Hematopoietic multipotent progenitor cell treated with erythropoietin and hydrocortisone succinate and interleukin-3 and kit ligand, for 17 days (in vitro differentiated cells): ENCODE data around the gene KIRREL3.

Source experiments
- DNase-seq: peaks from one replicate; pipeline ENCODE4 v3.0.0-alpha.2; 2015; ENCODE audit warnings: low spot score

The KIRREL3 gene

DNA sequence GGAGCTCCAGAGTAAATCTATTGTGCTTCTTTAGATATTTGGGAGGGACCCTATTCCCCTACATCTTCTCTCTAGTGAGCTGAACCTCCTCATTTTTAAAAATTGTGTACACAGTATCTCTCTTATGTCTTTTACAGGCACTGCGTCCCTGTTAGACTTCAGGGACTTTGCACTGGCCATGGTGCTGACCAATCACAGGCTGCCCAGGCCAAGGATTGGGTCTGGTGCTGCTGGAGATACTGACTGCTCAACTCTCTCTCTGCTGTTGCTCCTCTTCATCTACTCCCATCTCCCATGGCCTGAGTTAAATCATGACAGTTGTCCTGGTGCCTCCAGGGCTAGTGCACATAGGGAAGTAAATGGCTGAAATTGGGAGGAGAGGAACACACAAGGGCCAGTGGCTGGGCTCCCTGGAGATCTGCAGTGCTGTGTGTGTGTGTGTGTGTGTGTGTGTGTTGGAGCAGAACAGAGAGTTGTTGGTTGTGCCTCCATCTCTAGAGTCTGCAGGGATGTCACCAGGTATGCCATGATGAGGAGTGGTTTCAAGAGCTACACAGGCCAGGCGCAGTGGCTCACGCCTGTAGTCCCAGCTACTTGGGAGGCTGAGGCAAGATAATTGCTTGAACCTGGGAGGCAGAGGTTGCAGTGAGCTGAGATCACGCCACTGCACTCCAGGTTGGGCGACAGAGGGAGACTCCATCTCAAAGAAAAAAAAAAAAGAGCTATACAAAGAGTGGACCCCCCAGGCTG is 489.8 kb downstream of the KIRREL3 start:
- DNase-seq = no peak

DNA sequence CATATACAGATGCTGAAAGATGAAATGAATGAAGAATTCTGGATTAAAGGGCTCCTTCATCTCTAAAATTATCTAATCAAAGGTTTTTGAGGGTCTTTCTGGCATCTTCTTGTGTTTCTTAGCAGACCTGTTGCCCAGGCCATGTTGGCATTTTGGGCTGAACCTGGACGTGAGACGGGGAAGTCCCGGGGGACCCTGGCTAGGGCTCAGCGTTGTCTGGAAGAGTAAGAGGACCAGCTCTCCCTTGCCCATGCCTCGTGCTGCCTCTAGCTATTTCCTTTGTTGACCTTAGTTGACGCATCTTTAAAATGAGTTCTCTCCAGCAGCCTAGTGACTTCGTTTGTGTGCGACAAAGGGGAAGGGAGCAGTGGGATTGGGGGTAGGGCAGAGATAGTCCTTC is 492.9 kb downstream of the KIRREL3 start:
- DNase-seq = no peak

DNA sequence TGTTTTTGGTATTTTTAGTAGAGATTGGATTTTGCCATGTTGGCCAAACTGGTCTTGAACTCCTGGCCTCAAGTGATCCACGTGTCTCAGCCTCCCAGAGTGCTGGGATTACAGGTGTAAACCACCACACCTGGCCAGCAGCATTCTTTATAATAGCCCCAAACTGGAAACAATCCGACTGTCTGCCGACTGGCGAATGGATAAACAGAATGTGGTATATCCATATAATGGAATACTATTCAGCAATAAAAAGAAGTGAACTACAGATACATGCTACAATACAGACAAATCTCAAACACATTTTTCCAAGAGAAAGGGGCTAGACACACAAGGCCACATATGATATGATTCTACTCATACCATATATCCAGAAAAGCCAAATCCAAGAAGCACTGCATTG is 493.8 kb downstream of the KIRREL3 start:
- no peak for DNase-seq

DNA sequence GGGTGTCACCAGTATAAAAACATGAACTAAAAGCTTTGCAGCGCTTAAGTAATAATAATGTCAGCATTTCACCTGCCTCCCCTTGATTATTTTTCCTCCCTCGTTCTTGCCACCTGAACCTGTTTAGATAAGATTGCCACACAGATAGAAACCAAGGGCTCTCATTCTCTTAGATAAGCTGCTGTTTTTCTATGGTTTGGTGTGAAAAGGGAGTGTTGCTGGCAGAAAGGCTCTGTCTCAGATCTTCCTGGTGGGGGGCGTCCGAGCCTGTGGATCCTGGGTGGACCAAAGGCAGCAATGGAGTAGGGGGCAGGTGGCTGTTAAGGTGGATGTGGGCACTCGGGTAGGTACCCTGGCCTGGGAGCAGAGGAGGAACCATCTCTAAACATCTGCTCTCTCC is 497.6 kb downstream of the KIRREL3 start:
- no peak for DNase-seq

DNA sequence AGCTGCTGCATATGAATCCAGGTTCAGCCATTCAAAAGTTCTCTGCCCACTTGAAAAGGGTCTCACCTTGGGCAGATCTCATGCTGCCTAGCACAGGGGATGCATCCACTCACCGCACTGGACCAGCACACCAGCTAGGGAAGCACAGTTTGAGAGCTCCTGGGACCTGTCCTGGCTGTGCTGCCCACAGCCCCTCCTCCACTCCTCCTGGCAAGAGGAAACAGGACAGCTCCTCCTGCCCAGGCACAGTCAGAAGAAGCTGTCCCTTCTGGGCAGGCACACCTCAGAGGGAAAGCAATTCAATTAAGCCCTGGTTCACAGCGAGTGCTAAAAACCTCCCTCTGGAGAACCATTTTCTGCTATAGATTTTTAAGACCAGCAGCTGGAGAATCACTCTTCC is 498.4 kb downstream of the KIRREL3 start:
- no peak for DNase-seq

DNA sequence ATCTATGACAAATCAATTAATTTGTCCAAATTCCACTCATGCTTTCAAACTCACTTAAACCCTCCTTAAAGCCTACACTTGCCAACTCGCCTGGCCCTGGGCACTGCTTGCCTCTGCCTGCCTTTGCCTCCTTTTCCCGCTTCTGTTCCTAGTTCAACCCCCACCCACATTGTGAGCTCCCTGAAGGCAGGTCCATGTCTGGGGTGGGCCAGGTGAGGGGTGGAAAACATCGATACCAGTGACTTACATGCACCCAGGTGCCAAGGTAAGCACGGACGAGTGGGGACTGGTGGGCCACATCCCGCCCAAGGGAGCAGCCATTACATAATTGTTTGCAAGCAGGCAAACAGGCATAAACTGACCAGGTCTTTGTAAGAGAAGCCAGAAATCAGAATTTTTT is 498.9 kb downstream of the KIRREL3 start:
- no peak for DNase-seq

DNA sequence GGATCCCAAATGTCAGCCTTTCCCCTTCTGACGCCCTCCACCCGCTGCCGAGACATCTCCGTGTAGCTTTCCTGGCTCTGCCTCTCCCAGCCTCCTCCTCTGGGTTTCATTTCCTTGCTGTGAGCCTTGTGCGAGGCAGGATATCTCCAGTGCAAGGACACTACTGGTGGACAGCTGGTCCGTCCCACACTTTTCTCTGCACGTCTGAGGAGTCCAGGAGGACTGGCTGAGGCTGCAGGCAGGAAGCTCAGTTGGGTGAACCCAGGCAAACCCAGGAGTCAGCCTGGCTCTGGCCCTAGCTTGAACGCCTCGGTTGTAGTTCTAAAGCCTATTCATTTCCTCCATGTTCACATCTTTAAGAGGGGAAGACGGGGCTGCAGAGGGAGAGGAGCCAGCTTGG is 499.6 kb downstream of the KIRREL3 start:
- DNase-seq = no peak

DNA sequence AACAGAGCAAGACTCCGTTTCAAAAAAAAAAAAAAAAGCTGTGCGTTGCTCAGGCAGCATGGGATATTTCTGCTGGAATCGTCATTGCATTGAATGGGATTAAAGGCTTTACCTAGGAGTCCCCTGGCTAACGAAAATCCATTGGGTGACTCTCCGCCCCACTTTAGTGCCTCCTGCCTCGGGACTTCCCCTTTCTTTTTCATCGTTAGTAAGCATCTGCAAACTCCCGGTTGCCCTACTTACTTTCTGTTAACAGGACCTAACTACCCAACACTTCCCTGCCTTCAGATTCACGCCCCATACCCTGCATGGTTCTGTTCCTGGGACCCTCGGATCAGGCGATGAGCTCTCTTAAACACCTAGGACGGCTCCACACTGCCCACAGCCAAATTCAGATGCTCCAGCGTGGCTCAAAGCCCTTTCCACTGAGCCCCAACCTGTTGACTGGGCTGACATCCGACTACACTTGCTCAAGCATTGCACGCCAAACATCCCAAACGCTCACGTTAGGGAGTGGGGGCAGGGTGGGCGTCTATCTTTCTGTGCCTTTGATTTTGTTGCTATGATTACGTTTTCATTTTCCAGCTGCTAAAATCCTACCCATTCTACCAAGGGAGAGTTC is 501.3 kb downstream of the KIRREL3 start:
- no peak for DNase-seq

DNA sequence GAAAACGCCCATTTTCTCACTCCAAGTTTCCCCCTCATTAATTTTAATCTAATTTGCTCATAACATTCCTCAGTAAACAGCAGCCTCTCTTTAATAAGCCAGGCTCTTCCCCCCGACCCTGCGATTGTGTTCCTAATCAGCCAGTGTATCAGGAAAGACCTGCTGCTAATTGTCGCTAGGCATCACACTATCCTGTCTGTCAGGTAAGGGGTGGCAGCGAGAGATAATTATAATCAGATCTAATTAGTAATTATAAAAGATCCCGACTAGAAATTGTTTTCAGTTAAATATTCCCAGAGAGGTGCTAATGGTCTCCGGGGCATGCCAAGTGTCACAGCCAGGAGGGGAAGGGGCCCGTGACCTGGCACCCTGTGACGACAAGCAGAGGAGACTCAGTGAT is 502.3 kb downstream of the KIRREL3 start:
- no peak for DNase-seq

DNA sequence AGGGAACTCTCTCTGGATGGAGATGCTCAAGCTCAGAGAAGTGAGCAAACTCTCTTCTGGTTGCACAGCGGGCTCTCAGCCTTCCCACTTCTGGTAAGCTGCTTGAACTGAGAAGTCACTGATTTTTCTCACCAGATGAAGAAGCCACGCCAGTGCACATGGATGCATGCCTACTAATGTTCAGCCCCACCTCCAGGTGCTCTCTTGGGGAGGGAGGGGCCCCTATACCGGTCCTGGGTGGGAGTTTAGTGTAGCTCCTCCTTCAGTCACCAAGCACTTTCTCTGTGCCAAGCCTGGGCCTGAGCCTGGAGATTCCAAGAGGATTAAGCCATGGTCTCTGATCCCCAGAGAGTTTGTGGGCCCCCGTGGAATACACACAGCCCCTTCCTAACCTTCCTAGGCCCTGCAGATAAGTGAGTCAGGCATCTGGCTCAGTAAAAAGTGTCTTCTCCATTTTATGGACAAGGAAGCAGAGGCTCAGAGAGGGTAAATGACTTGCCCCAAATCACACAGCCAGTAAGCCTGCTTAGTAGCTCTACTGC is 502.9 kb downstream of the KIRREL3 start:
- no peak for DNase-seq

DNA sequence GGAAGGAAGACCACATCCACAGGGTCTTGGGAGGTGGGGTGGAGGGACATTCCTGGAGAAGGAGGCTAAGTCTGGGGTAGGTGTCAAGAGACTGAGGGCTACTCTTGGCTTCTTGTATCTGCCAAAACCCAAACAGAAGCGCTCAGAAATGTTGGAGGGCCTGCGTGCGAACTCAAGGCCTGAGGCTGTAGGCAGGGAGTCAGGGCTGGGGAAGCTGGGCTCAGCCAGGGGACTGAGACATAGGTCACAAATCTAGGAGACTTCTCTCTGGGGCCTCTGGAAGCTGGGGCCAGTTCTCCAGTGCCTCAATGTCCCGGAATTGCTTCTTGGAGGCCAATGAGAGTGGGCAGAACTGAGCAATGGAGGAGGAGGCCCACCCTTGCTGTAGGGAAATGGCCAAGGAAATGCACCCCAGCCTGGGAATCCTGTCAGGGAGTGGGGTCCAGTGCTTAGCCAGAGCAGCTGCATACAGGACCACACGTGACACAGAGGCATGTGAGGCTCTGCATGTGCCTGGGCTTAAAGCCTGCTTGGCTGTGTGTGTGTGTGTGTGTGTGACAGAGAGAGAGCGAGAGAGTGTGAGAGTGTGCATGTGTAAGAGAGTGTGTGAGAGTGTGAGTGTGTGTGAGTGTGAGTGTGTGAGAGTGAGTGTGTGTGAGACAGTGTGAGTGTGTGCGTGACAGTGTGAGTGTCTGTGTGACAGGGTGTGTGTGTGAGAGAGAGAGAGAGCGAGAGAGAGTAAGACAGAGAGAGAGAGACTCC is 503.8 kb downstream of the KIRREL3 start:
- no peak for DNase-seq

DNA sequence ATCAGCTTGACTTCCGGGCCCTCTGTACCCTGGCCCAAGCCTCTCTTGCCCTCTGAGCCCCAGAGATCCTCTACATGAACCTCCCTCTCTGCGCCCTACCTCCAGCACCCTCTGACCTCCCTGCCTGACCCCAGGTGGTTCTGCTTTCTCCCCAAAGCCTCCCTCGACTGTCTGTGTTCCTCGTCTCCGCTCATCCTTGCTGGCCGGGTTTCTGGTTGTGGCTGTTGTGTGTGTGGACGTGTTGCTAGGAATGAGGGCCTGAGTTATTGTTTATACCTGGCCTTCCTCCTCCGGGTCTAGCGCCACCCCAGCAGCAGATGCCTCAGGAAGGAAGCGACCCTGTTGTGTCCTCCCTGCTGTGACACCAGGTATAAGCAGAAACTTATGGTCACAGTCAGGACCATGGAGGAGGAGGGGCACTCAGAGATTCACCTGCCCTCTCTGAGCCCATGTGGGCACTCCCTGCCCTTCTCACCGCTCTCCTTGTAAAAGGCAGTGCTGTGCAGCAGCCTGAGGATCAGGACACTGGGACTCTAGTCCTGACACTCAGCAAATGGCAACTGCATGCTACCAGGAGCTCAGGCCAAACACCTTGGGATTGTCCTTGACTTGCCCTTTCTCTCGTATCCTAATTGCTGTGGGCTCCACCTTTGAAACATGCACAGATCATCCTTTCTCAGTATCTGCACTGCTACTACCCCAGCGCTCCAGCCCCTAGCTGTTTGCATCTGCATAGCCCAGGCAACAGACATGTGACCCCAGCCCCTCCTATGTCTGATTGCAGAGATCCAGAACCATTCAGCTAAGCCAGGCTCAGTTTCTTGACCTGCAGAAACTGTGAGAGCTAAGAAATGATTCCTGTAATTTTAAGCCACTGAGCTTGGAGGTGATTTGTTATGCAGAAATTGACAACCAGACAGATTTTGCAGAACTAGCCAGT is 505.0 kb downstream of the KIRREL3 start:
- DNase-seq = no peak

DNA sequence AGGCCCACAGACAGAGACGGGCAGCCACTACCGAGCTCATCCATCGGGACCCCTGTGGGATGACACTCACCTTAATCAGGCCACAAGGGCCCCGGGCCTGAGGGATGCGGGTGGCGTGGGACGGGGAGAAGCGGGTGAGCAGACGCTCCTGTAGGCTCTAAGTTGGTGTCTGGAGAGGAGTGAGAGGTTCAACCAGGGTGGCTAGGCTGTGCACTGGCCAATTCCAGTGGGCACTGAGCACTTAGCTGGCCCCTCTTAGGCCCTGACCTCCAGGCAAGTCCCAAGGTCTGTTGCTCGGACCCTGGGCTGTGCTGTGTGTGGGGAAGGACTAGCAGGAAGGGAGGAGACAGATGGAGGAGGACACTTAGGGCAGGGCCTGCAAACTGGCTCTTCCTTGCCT is 505.7 kb downstream of the KIRREL3 start:
- no peak for DNase-seq

DNA sequence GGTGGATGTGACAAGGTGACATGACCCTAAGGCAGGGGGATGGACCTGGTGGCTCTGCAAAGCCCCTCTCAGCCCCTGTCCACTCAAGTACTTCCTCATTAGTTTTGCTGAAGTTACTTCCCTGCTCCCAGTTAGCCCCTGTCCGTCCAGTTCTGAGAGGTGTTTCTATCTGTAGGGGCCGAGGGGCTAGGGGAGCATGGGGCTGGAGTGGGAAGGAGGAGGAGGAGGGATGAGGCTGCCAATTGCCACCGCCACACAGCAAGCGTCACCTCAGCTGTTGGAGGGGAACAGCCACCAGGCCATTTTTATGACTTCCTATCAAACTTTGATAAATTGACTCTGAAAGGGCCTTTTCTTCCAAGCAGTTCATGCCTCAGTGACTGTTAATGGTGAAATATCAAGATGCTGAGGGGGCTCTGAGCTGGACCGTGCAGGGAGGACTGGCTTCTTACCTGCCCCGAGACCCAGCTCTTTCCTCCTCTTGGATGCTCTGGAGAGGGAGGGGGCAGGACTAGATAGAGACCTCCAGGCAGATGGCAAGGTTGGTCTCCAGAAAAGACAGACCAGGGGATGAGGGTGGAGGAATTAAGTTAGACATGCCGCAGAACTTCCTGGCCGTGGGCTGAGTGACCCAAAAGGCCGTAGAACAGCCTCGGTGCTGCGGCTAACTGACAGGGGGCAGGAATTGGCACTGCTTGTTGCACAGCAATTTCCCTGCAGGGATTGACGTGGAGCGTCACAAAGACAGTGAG is 508.1 kb downstream of the KIRREL3 start:
- DNase-seq = no peak

DNA sequence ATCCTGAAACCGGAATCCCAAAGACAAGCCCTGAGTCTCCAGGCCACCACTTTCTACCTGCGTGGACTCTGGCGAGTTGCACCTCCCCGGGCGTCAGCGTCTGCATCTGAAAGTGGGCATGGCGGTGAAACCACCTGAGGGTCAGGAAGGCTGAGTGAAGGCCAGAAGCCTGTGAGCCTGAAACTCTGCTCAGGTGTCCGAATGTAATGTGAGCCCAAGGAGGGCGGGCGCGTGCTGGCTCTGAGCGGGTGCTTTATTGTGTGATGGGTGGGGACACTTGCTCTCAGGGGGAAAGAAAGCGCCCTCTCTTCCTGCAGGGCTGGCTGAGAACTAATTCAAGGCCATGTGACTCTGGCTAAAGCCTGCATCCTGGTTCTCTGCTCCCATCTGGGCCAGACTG is 509.5 kb downstream of the KIRREL3 start:
- DNase-seq = no peak

DNA sequence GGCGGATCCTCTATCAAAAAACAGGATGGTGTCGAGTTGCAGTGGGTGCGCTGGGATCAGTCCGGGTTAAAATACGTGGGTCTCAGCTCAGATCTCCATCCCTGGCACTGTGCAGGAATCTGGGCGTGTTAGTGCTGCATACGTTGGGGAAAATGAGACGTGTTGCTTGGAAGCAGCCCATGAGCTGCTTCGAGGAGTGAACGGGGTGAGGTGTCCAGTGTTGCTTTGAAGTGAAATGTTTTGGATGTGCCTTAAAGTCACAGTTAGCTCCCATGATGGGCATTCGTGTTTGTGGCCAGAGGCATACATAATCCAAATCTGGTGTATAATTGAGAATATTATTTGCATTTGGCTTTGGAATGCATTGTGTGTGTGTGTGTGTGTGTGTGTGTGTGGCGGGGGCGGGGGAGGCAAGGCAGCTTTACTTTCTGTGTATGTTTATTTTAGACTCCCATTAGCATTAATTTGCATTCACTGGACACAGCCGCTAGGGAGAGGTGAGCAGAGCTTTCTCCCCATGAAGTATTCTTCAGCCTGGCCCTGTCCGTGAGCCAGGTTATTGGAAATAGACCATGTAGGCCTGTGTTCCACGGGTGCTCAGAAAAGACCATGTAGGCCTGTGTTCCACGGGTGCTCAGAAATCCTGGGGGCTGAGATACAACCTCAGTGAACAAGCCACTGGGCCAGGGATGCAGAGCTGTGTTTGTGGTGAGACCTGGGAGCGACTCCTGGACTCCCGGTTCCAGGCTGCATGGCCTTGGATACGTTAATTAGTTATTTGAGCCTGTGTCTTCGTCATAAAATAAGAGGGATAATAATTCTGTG is 510.5 kb downstream of the KIRREL3 start:
- no peak for DNase-seq

DNA sequence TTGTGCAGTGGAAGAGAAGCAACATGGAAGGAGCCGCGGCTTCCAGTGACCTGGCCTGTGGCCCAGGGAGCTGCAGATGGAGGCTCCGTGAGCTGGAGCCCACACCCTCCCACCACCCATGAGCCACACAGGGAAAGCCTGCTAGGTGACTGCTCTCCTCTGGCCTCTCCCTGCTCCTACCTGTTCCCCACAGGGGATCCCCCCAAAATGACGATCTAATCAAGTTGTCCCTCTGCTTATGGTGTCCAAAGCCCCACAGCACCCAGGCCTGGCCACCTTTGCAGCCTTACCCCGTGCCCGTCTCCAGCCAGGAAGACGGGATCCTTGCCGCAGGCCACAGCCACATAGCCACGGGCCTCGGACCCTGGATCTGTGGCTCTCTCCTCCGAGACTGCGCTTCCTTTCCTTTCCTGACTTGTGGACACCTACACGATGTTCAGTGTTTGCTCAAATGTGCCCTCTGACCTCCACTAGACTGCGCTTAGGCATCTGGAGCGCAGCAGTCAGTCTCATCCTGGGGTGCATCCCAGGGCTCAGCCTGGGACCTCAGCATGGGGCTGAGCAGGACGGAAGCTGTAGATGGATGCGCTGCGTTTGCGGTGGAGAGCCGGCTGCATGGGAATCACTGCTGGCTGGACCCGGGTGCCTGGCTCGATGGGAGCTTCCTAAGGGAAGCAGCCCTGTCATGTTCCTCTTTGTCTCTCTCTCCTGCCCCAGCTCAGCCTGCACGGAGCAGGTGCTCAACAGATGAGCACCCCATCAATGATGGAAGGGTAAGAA is 511.8 kb downstream of the KIRREL3 start:
- DNase-seq = no peak

DNA sequence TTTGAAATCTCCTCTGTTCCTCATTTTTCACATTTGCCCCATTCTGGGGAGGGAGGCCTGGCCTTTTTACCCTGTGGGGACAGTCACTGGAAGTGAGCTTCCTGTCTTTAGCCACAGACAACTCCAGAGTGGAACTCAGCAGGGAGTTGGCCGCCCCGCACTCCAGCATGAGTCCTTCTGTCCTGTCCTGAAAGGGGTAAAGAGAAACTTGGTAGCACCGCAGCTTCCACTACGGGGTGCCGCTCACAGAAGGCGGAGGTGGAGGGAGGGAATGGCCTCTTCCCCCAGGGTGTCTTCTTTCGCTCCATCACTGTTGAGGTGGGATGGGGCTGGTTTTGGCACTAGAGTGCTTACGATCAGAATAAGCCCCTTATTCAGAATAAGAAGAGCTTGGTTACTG is 512.9 kb downstream of the KIRREL3 start:
- no peak for DNase-seq

DNA sequence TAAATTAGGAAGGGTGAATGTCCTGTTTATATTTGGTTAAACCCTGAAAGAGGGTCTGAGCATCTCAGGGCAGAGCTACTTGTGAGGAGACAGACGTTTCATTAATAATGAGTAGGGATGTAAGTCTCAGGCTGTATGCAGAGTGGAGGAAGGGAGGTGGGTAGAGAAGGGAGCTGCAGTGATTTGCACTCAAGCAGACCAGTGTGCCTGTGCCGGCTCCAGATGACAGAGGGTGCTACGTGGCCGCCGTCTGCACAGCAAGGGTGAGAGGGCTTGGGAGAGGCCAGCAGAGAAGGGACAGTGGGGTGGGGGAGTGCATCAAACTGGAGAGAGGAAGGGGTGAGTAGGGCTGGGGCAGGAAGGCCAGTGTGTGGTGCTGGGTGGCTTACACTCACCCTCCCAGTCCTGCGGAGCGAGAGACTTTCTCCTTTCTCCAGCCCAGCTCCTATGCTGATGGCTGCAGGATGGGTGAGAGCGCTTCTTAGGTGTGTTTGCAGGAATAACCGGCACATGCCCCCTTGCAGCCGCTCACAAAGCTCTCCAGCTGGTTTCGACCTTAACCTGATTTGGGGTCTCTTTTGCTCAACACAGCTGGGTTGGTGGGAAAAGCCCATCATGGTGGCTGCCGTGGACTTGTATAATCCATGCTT is 514.5 kb downstream of the KIRREL3 start:
- no peak for DNase-seq
